Tibial nerve (tissue), 4 donors: Measurements from ENCODE around the gene NME7.

ENCODE experiments used
- CTCF ChIP-seq, 5 experiments: fragments of 200-600 bp in 3 of 5; fragments of 450-650 bp in 2 of 5; sonication (generic) in 3 of 5; IDR thresholded peaks; one replicate each; pipeline ENCODE4 v1.5.1; 2016 to 2019; ENCODE audit warnings: antibody characterized with exemption in 5 of 5, mild to moderate bottlenecking in 3 of 5, moderate library complexity in 2 of 5
- EP300 ChIP-seq, 2 donors: sonication (generic); formaldehyde crosslinking; IDR thresholded peaks; one replicate each; pipeline ENCODE4 v1.6.1; 2017; ENCODE audit warnings: antibody characterized with exemption in 2 of 2, mild to moderate bottlenecking in 1 of 2
- POLR2A ChIP-seq, 2 donors: fragments of 450-650 bp; IDR thresholded peaks; one replicate each; pipeline ENCODE4 v1.6.1; 2017; ENCODE audit warnings: antibody characterized with exemption in 2 of 2, mild to moderate bottlenecking in 2 of 2, moderate library complexity in 2 of 2

- no peak for TF ChIP-seq CTCF (IDR thresholded peaks at IDR 0.05)
- TF ChIP-seq POLR2A (IDR thresholded peaks at IDR 0.05), result no peak
- no peak for TF ChIP-seq EP300 (IDR thresholded peaks at IDR 0.05)
These were observed 6.3 kb downstream of the NME7 start for GRCh38 chr1:169361281-169361680.
